ENCODE data around the gene LRRC46. TPM values are rescaled to one million over a fixed set of nuclear protein-coding genes. Genes with fewer than 3 reads are reported as not detected.

LRRC46 gene
- total and polyA plus RNA-seq, 4 experiments from 2014 or later, result 0.23 to 0.69 TPM; not detected in 2

- ChIA-PET CTCF (ENCODE audit: partially characterized antibody) (interaction anchor here (1.3 to 20.5 kb wide), 11 partner anchors 10 to 177 kb away, joined by 4 to 562 read pairs (median 12); partner anchors contain the start of genes LRRC46, MRPL10, OSBPL7 and SP2), POLR2A (ENCODE audit: partially characterized antibody) (interaction anchor here (0.7 to 18.7 kb wide), 5 partner anchors 9 to 52 kb away, joined by 3 to 271 read pairs (median 19); partner anchors contain the start of genes LRRC46, MRPL10, OSBPL7 and SP2)
- Histone ChIP-seq H3K4me3 (ENCODE audit: low read length in 2 of 2) (peak overlapping the region; percentile 88), H3K4me1 (ENCODE audit: insufficient read depth, low read length) (peaks cover 35% of the 10 kb centered on the region), H3K9me3 (ENCODE audit: control insufficient read depth in 1 of 2, low read length in 2 of 2) (no peaks in the 10 kb centered on the region), H3K36me3 (ENCODE audit: insufficient read depth, low read length) (peaks cover 5% of the 10 kb centered on the region), H3K27me3 (ENCODE audit: insufficient read depth, low read length) (peaks cover 11% of the 10 kb centered on the region), H3K27ac (ENCODE audit: low read depth, low read length) (peak overlapping the region; percentile 65)
- Mint-ChIP-seq H3K27ac (peak overlapping the region in 5 of 7 donors; percentile 69 to 95 (median 79)), H3K4me3 (peak overlapping the region; percentile 89 to 97 (median 93)), H3K9me3 (no peaks in the 10 kb centered on the region), H3K27me3 (peaks cover 4 to 9% of the 10 kb centered on the region in 2 donors), H3K36me3 (peaks cover 0 to 3% of the 10 kb centered on the region in 2 donors), H3K4me1 (peaks cover 13 to 49% (median 36%) of the 10 kb centered on the region in 4 donors)
- intact Hi-C loops (cut with micrococcal nuclease), result loop anchor here (1.0 to 2.0 kb wide), 2 partner anchors 9 to 63 kb away; partner anchors contain the start of genes LRRC46 and MRPL10
- no peak for DNase-seq
Observed at GRCh38 chr17:47840001-47840741, 8.7 kb downstream of the LRRC46 start.

- Histone ChIP-seq H3K27me3 (ENCODE audit: insufficient read depth, low read length) (peaks cover 18% of the 10 kb centered on the region), H3K36me3 (ENCODE audit: insufficient read depth, low read length) (peaks cover 5% of the 10 kb centered on the region), H3K4me3 (ENCODE audit: low read length in 2 of 2) (peak within 1 kb of the TSS; percentile 88), H3K27ac (ENCODE audit: low read depth, low read length) (peak within 1 kb of the TSS; percentile 65), H3K4me1 (ENCODE audit: insufficient read depth, low read length) (peaks cover 33% of the 10 kb centered on the region), H3K9me3 (ENCODE audit: control insufficient read depth in 1 of 2, low read length in 2 of 2) (no peaks in the 10 kb centered on the region)
- peak; percentile 78 to 88 (median 79) for DNase-seq
- Mint-ChIP-seq H3K4me3 (peak within 1 kb of the TSS; percentile 89 to 97 (median 93)), H3K4me1 (peaks cover 8 to 42% (median 29%) of the 10 kb centered on the region in 4 donors), H3K27me3 (peaks cover 7 to 16% of the 10 kb centered on the region in 2 donors), H3K9me3 (no peaks in the 10 kb centered on the region), H3K36me3 (peaks cover 0 to 3% of the 10 kb centered on the region in 2 donors), H3K27ac (peak within 1 kb of the TSS; percentile 53 to 95 (median 84))
- CTCF ChIA-PET (ENCODE audit: partially characterized antibody), result interaction anchor here (0.6 to 20.5 kb wide), 20 partner anchors 9 to 233 kb away, joined by 3 to 562 read pairs (median 6); partner anchors contain the start of genes CDK5RAP3, LRRC46, MRPL10 and OSBPL7
- intact Hi-C loops (cut with micrococcal nuclease), result loop anchor here (1.0 to 2.0 kb wide), 4 partner anchors 10 to 129 kb away; partner anchors contain the start of genes LRRC46 and MRPL10
- POLR2A ChIA-PET (ENCODE audit: partially characterized antibody), result interaction anchor here (0.7 to 18.7 kb wide), 9 partner anchors 8 to 130 kb away, joined by 3 to 271 read pairs (median 4); partner anchors contain the start of genes CDK5RAP3, LRRC46, MRPL10 and OSBPL7
Observed at GRCh38 chr17:47840742-47841487, 9.4 kb downstream of the LRRC46 start, which contains the start of gene SCRN2. TSS of gene SCRN2 (minus strand) at chr17:47841273. CDS start at chr17:47840843, 430 bp downstream.

GRCh38 chr17:47841488-47842291, 10.2 kb downstream of the LRRC46 start:
- peaks cover 10 to 23% of the 10 kb centered on the region in 2 donors for H3K27me3 Mint-ChIP-seq
- H3K36me3 ChIP-seq (ENCODE audit: insufficient read depth, low read length), result peaks cover 5% of the 10 kb centered on the region
- peaks cover 8 to 40% (median 30%) of the 10 kb centered on the region in 4 donors for H3K4me1 Mint-ChIP-seq
- H3K4me3 ChIP-seq (ENCODE audit: low read length in 2 of 2), result peak overlapping the region in 1 of 2 donors; percentile 88
- H3K9me3 ChIP-seq (ENCODE audit: control insufficient read depth in 1 of 2, low read length in 2 of 2), result no peaks in the 10 kb centered on the region
- H3K9me3 Mint-ChIP-seq, result no peaks in the 10 kb centered on the region
- peak overlapping the region; percentile 89 to 97 (median 93) for H3K4me3 Mint-ChIP-seq
- H3K36me3 Mint-ChIP-seq, result peaks cover 0 to 3% of the 10 kb centered on the region in 2 donors
- ChIA-PET CTCF (ENCODE audit: partially characterized antibody) (interaction anchor here (0.6 to 20.5 kb wide), 23 partner anchors 8 to 232 kb away, joined by 3 to 562 read pairs (median 5); partner anchors contain the start of genes CDK5RAP3, LRRC46, MRPL10 and OSBPL7), POLR2A (ENCODE audit: partially characterized antibody) (interaction anchor here (0.7 to 18.7 kb wide), 8 partner anchors 11 to 129 kb away, joined by 3 to 271 read pairs (median 10); partner anchors contain the start of genes CDK5RAP3, LRRC46, MRPL10 and OSBPL7)
- H3K27ac Mint-ChIP-seq, result peak overlapping the region; percentile 53 to 95 (median 84)
- H3K27me3 ChIP-seq (ENCODE audit: insufficient read depth, low read length), result peaks cover 25% of the 10 kb centered on the region
- H3K4me1 ChIP-seq (ENCODE audit: insufficient read depth, low read length), result peaks cover 33% of the 10 kb centered on the region
- intact Hi-C loops (cut with micrococcal nuclease), result loop anchor here (1.0 to 2.0 kb wide), 3 partner anchors 49 to 129 kb away; no protein-coding TSS in a partner anchor
- no peak for DNase-seq
- peak overlapping the region; percentile 65 for H3K27ac ChIP-seq (ENCODE audit: low read depth, low read length)

GRCh38 chr17:47843391-47843730, 11.9 kb downstream of the LRRC46 start:
- Histone ChIP-seq H3K4me3 (ENCODE audit: low read length in 2 of 2) (no peak overlapping the region), H3K27ac (ENCODE audit: low read depth, low read length) (no peak overlapping the region), H3K27me3 (ENCODE audit: insufficient read depth, low read length) (peaks cover 36% of the 10 kb centered on the region), H3K36me3 (ENCODE audit: insufficient read depth, low read length) (peaks cover under 1% of the 10 kb centered on the region), H3K4me1 (ENCODE audit: insufficient read depth, low read length) (peaks cover 41% of the 10 kb centered on the region), H3K9me3 (ENCODE audit: control insufficient read depth in 1 of 2, low read length in 2 of 2) (no peaks in the 10 kb centered on the region)
- DNase-seq, result no peak
- peak overlapping the region in 1 of 8 donors; percentile 73 for H3K4me3 Mint-ChIP-seq
- POLR2A ChIA-PET (ENCODE audit: partially characterized antibody), result interaction anchor here (0.9 to 18.7 kb wide), 7 partner anchors 8 to 49 kb away, joined by 3 to 271 read pairs (median 3); partner anchors contain the start of genes LRRC46, MRPL10, SP2 and SP6
- peaks cover 0 to 2% of the 10 kb centered on the region in 2 donors for H3K36me3 Mint-ChIP-seq
- H3K27me3 Mint-ChIP-seq, result peaks cover 17 to 31% of the 10 kb centered on the region in 2 donors
- intact Hi-C loops (cut with micrococcal nuclease), result loop anchor here (1.0 kb wide), 2 partner anchors 104 to 775 kb away; no protein-coding TSS in a partner anchor
- H3K4me1 Mint-ChIP-seq, result peaks cover 8 to 47% (median 32%) of the 10 kb centered on the region in 4 donors
- peak overlapping the region in 3 of 7 donors; percentile 5 to 70 (median 57) for H3K27ac Mint-ChIP-seq
- CTCF ChIA-PET (ENCODE audit: partially characterized antibody), result interaction anchor here (0.9 to 20.5 kb wide), 9 partner anchors 9 to 127 kb away, joined by 3 to 562 read pairs (median 12); partner anchors contain the start of genes CDK5RAP3, OSBPL7, PRR15L and SP2
- no peaks in the 10 kb centered on the region for H3K9me3 Mint-ChIP-seq

- POLR2A ChIA-PET (ENCODE audit: partially characterized antibody), result interaction anchor here (1.3 to 18.7 kb wide), 2 partner anchors 42 to 48 kb away, joined by 3 to 271 read pairs; partner anchors contain the start of gene SP2
- intact Hi-C loops (cut with micrococcal nuclease), result no loop called here
Observed at GRCh38 chr17:47844227-47844626, 12.8 kb downstream of the LRRC46 start.

More at GRCh38 chr17:47844227-47844626, 12.8 kb downstream of the LRRC46 start:
- H3K36me3 ChIP-seq (ENCODE audit: insufficient read depth, low read length), result no peaks in the 10 kb centered on the region
- no peaks in the 10 kb centered on the region for H3K9me3 ChIP-seq (ENCODE audit: control insufficient read depth in 1 of 2, low read length in 2 of 2)
- H3K4me1 ChIP-seq (ENCODE audit: insufficient read depth, low read length), result peaks cover 41% of the 10 kb centered on the region
- Mint-ChIP-seq H3K36me3 (peaks cover 0 to 2% of the 10 kb centered on the region in 2 donors), H3K27me3 (peaks cover 25 to 39% of the 10 kb centered on the region in 2 donors), H3K4me1 (peaks cover 10 to 50% (median 33%) of the 10 kb centered on the region in 4 donors), H3K9me3 (no peaks in the 10 kb centered on the region), H3K27ac (no peak overlapping the region), H3K4me3 (no peak overlapping the region)
- H3K27ac ChIP-seq (ENCODE audit: low read depth, low read length), result no peak overlapping the region
- no peak overlapping the region for H3K4me3 ChIP-seq (ENCODE audit: low read length in 2 of 2)
- CTCF ChIA-PET (ENCODE audit: partially characterized antibody), result interaction anchor here (0.9 to 20.5 kb wide), 2 partner anchors 13 to 43 kb away, joined by 4 to 562 read pairs; partner anchors contain the start of genes LRRC46, MRPL10 and SP2
- DNase-seq, result no peak
- peaks cover 43% of the 10 kb centered on the region for H3K27me3 ChIP-seq (ENCODE audit: insufficient read depth, low read length)
